Measurements from ENCODE around the gene NKAIN1.

GRCh38 chr1:31154632-31155215 lies 85.0 kb downstream of the NKAIN1 start:
- TF ChIP-seq CTCF (IDR thresholded peaks at IDR 0.05; ENCODE audit: low read depth, low read length, poor library complexity, severe bottlenecking) (no peak), EZH2phosphoT487 (IDR thresholded peaks at IDR 0.05; ENCODE audit: borderline replicate concordance, low read length) (no peak)

Data from DOHH2 (cell line).